Measurements from ENCODE around the gene TSPAN1. TPM values are rescaled to one million over a fixed set of nuclear protein-coding genes. Genes with fewer than 3 reads are reported as not detected.

The TSPAN1 gene
- total RNA-seq, 4 donors from 2014 or later: 4.1 to 62.8 (median 29.1) TPM

DNA sequence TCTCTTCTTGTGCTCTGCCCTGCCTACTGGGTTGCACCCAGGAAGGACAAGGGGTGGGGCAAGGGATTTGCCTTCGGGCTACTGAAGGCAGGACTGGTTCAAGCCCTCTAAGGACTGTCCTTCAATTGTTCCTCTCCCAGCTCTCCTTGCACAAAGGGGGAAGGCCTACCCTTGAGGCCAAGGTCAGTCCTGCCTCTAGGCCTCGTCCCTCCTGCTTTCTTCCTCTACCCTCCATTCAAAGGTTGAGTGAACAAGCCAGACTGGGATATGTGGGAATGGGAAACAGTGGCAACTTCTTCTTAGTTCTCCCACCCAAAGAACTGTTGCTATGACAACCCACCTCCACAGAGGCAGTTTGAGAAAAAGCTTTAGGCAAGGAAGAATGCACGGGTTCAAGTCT is 30.9 kb downstream of the TSPAN1 start:
- intact Hi-C loops (cut with DNase I; ENCODE audit: low total_unique reads): no loop called here
- H3K27ac ChIP-seq: peak overlapping the region in 1 of 2 donors; percentile 90
- no peak for TF ChIP-seq CTCF (IDR thresholded peaks at IDR 0.05)
- TF ChIP-seq POLR2A (IDR thresholded peaks at IDR 0.05): no peak

GRCh38 chr1:46206399-46206798 is 31.5 kb downstream of the TSPAN1 start:
- H3K27ac ChIP-seq: no peak overlapping the region
- TF ChIP-seq POLR2A (IDR thresholded peaks at IDR 0.05) (no peak), CTCF (IDR thresholded peaks at IDR 0.05) (no peak)
- no peaks in the 10 kb centered on the region for H3K36me3 ChIP-seq
- intact Hi-C loops (cut with DNase I; ENCODE audit: low total_unique reads): no loop called here
- no peaks in the 10 kb centered on the region for H3K9me3 ChIP-seq
- H3K4me3 ChIP-seq: no peak overlapping the region
- H3K4me1 ChIP-seq: peaks cover 0 to 6% of the 10 kb centered on the region in 2 donors
- H3K27me3 ChIP-seq: no peaks in the 10 kb centered on the region
- no peak for DNase-seq

More for the DNA sequence above, 30.9 kb downstream of the TSPAN1 start:
- Histone ChIP-seq H3K4me3 (no peak overlapping the region), H3K9me3 (no peaks in the 10 kb centered on the region), H3K27me3 (no peaks in the 10 kb centered on the region), H3K4me1 (peaks cover 0 to 6% of the 10 kb centered on the region in 2 donors), H3K36me3 (no peaks in the 10 kb centered on the region)
- no peak for DNase-seq

DNA sequence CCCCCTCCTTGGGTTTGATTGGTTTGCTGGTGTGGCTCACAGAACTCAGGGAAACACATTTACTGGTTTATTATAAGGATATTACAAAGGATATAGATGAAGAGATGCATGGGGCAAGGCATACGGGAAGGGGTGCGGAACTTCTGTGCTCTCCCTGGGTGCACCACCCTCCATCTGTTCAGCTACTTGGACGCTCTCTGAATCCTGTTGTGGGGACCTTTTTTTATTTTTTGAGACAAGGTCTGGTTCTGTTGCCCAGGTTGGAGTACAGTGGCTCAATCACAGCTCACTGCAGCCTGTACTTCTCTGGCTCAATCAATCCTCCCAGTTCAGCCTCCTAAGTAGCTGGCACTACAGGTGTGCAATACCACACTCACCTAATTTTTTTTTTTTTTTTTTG is 35.7 kb downstream of the TSPAN1 start:
- intact Hi-C loops (cut with DNase I; ENCODE audit: low total_unique reads): no loop called here
- Histone ChIP-seq H3K9me3 (no peaks in the 10 kb centered on the region), H3K4me1 (no peaks in the 10 kb centered on the region), H3K27me3 (no peaks in the 10 kb centered on the region), H3K4me3 (no peak overlapping the region), H3K36me3 (no peaks in the 10 kb centered on the region), H3K27ac (no peak overlapping the region)
- no peak for DNase-seq
- TF ChIP-seq POLR2A (IDR thresholded peaks at IDR 0.05) (no peak), CTCF (IDR thresholded peaks at IDR 0.05) (no peak)

- Histone ChIP-seq H3K4me1 (no peaks in the 10 kb centered on the region), H3K4me3 (no peak overlapping the region), H3K9me3 (no peaks in the 10 kb centered on the region), H3K36me3 (no peaks in the 10 kb centered on the region), H3K27ac (no peak overlapping the region), H3K27me3 (no peaks in the 10 kb centered on the region)
- no peak for TF ChIP-seq POLR2A (IDR thresholded peaks at IDR 0.05)
- TF ChIP-seq CTCF (IDR thresholded peaks at IDR 0.05): no peak
- intact Hi-C loops (cut with DNase I; ENCODE audit: low total_unique reads): no loop called here
- DNase-seq: no peak
Measured at GRCh38 chr1:46211051-46211450, 36.2 kb downstream of the TSPAN1 start.

- H3K9me3 ChIP-seq: no peaks in the 10 kb centered on the region
- TF ChIP-seq POLR2A (IDR thresholded peaks at IDR 0.05): no peak
- no peak for TF ChIP-seq CTCF (IDR thresholded peaks at IDR 0.05)
- intact Hi-C loops (cut with DNase I; ENCODE audit: low total_unique reads): no loop called here
- no peak overlapping the region for H3K27ac ChIP-seq
- no peaks in the 10 kb centered on the region for H3K36me3 ChIP-seq
- no peaks in the 10 kb centered on the region for H3K4me1 ChIP-seq
- no peak for DNase-seq
- H3K27me3 ChIP-seq: no peaks in the 10 kb centered on the region
- H3K4me3 ChIP-seq: no peak overlapping the region
Measured at GRCh38 chr1:46215504-46215903, 40.6 kb downstream of the TSPAN1 start.

All from uterus (tissue), 4 donors.